Measurements from ENCODE around the gene ZNF423.

The ZNF423 gene

GRCh38 chr16:49608098-49608497 is 247.8 kb downstream of the ZNF423 start:
- no peak for DNase-seq (ENCODE audit: low read depth in 1 of 2, low spot score in 1 of 2)

GRCh38 chr16:49605536-49606254 is 250.2 kb downstream of the ZNF423 start:
- no peak for DNase-seq (ENCODE audit: low read depth in 1 of 2, low spot score in 1 of 2)

- DNase-seq (ENCODE audit: low read depth in 1 of 2, low spot score in 1 of 2), result no peak
Observed at GRCh38 chr16:49604602-49605001, 251.3 kb downstream of the ZNF423 start.

GRCh38 chr16:49603956-49604355 is 252.0 kb downstream of the ZNF423 start:
- no peak for DNase-seq (ENCODE audit: low read depth in 1 of 2, low spot score in 1 of 2)

GRCh38 chr16:49602976-49603310 is 253.0 kb downstream of the ZNF423 start:
- DNase-seq (ENCODE audit: low read depth in 1 of 2, low spot score in 1 of 2), result no peak

- DNase-seq (ENCODE audit: low read depth in 1 of 2, low spot score in 1 of 2), result no peak
Observed at GRCh38 chr16:49602201-49602975, 253.5 kb downstream of the ZNF423 start.

- no peak for DNase-seq (ENCODE audit: low read depth in 1 of 2, low spot score in 1 of 2)
Observed at GRCh38 chr16:49601576-49601975, 254.3 kb downstream of the ZNF423 start.

- DNase-seq (ENCODE audit: low read depth in 1 of 2, low spot score in 1 of 2), result no peak
Observed at GRCh38 chr16:49600976-49601375, 254.9 kb downstream of the ZNF423 start.

GRCh38 chr16:49600536-49600935 is 255.4 kb downstream of the ZNF423 start:
- no peak for DNase-seq (ENCODE audit: low read depth in 1 of 2, low spot score in 1 of 2)

GRCh38 chr16:49599704-49600103 is 256.2 kb downstream of the ZNF423 start:
- no peak for DNase-seq (ENCODE audit: low read depth in 1 of 2, low spot score in 1 of 2)

- DNase-seq (ENCODE audit: low read depth in 1 of 2, low spot score in 1 of 2), result no peak
Observed at GRCh38 chr16:49599281-49599680, 256.6 kb downstream of the ZNF423 start.

- DNase-seq (ENCODE audit: low read depth in 1 of 2, low spot score in 1 of 2), result no peak
Observed at GRCh38 chr16:49598383-49599170, 257.3 kb downstream of the ZNF423 start.

GRCh38 chr16:49597796-49598195 is 258.1 kb downstream of the ZNF423 start:
- no peak for DNase-seq (ENCODE audit: low read depth in 1 of 2, low spot score in 1 of 2)

- DNase-seq (ENCODE audit: low read depth in 1 of 2, low spot score in 1 of 2), result no peak
Observed at GRCh38 chr16:49596648-49597291, 259.1 kb downstream of the ZNF423 start.

GRCh38 chr16:49596068-49596467 is 259.8 kb downstream of the ZNF423 start:
- DNase-seq (ENCODE audit: low read depth in 1 of 2, low spot score in 1 of 2), result no peak

GRCh38 chr16:49594685-49595498 is 261.0 kb downstream of the ZNF423 start:
- DNase-seq (ENCODE audit: low read depth in 1 of 2, low spot score in 1 of 2), result no peak

GRCh38 chr16:49594153-49594552 is 261.8 kb downstream of the ZNF423 start:
- no peak for DNase-seq (ENCODE audit: low read depth in 1 of 2, low spot score in 1 of 2)

- no peak for DNase-seq (ENCODE audit: low read depth in 1 of 2, low spot score in 1 of 2)
Observed at GRCh38 chr16:49593424-49594040, 262.4 kb downstream of the ZNF423 start.

- peak in 1 of 2 donors; percentile 15 for DNase-seq (ENCODE audit: low read depth in 1 of 2, low spot score in 1 of 2)
Observed at GRCh38 chr16:49592546-49593423, 263.1 kb downstream of the ZNF423 start.
